ENCODE results near the gene MARCHF6.

GRCh38 chr5:10401498-10401897, 48.0 kb downstream of the MARCHF6 start:
- TF ChIP-seq CTCF (IDR thresholded peaks at IDR 0.05; ENCODE audit: low read depth, low read length) (no peak), EZH2phosphoT487 (IDR thresholded peaks at IDR 0.05; ENCODE audit: low read depth) (no peak)

All from OCI-LY3 (cell line).